Osteocyte (in vitro differentiated cells): ENCODE data around the gene IGFBP4. TPM values are rescaled to one million over a fixed set of nuclear protein-coding genes. Genes with fewer than 3 reads are reported as not detected.
A peak's percentile ranks its signal among the peaks of the same experiment; 100 is the strongest.

Source experiments
- DNase-seq: peaks from one replicate; pipeline ENCODE4 v3.0.0; 2021; ENCODE audit warnings: mixed read lengths; ENCODE audit not compliant: unreplicated experiment; ENCODE audit errors: extremely low spot score
- H3K27ac Mint-ChIP-seq: one replicate; pipeline ENCODE4 v1.8.0; 2021; ENCODE audit warnings: mild to moderate bottlenecking, mixed read lengths; ENCODE audit not compliant: unreplicated experiment
- H3K27me3 Mint-ChIP-seq: one replicate; pipeline ENCODE4 v1.8.0; 2021; ENCODE audit warnings: mixed read lengths; ENCODE audit not compliant: unreplicated experiment
- H3K36me3 Mint-ChIP-seq: one replicate; pipeline ENCODE4 v1.8.0; 2021; ENCODE audit warnings: mixed read lengths; ENCODE audit not compliant: unreplicated experiment
- H3K4me1 Mint-ChIP-seq: one replicate; pipeline ENCODE4 v1.8.0; 2021; ENCODE audit warnings: mixed read lengths; ENCODE audit not compliant: unreplicated experiment
- H3K4me3 Mint-ChIP-seq: one replicate; pipeline ENCODE4 v1.8.0; 2021; ENCODE audit warnings: mild to moderate bottlenecking, moderate library complexity, mixed read lengths; ENCODE audit not compliant: unreplicated experiment
- H3K9me3 Mint-ChIP-seq: one replicate; pipeline ENCODE4 v1.8.0; 2021; ENCODE audit warnings: mixed read lengths; ENCODE audit not compliant: unreplicated experiment
- total RNA-seq: library from RNA; stranded (reverse); gene quantifications from 2 replicates; pipeline ENCODE4 v1.2.1, GENCODE V29; 2021
- TF ChIP-seq, protein P1 (sequence below): fragments of 200-600 bp; sonication (generic); IDR thresholded peaks from 2 replicates; pipeline ENCODE4 v1.5.0; 2021; ENCODE audit warnings: antibody characterized with exemption, mild to moderate bottlenecking, moderate library complexity

Gene IGFBP4
- total RNA-seq, 1 donor from 2014 or later = 2,074 TPM

GRCh38 chr17:40452216-40452787 lies 9.1 kb downstream of the IGFBP4 start:
- TF ChIP-seq, protein P1, sequence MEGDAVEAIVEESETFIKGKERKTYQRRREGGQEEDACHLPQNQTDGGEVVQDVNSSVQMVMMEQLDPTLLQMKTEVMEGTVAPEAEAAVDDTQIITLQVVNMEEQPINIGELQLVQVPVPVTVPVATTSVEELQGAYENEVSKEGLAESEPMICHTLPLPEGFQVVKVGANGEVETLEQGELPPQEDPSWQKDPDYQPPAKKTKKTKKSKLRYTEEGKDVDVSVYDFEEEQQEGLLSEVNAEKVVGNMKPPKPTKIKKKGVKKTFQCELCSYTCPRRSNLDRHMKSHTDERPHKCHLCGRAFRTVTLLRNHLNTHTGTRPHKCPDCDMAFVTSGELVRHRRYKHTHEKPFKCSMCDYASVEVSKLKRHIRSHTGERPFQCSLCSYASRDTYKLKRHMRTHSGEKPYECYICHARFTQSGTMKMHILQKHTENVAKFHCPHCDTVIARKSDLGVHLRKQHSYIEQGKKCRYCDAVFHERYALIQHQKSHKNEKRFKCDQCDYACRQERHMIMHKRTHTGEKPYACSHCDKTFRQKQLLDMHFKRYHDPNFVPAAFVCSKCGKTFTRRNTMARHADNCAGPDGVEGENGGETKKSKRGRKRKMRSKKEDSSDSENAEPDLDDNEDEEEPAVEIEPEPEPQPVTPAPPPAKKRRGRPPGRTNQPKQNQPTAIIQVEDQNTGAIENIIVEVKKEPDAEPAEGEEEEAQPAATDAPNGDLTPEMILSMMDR = no peak
- peak overlapping the region; percentile 63 for H3K4me3 Mint-ChIP-seq
- H3K4me1 Mint-ChIP-seq = peaks cover 88% of the 10 kb centered on the region
- no peak for DNase-seq
- H3K36me3 Mint-ChIP-seq = peaks cover 59% of the 10 kb centered on the region
- H3K27ac Mint-ChIP-seq = peak overlapping the region; percentile 88
- H3K9me3 Mint-ChIP-seq = no peaks in the 10 kb centered on the region
- H3K27me3 Mint-ChIP-seq = no peaks in the 10 kb centered on the region

GRCh38 chr17:40452921-40453378 lies 9.7 kb downstream of the IGFBP4 start:
- Mint-ChIP-seq H3K4me1 (peaks cover 88% of the 10 kb centered on the region), H3K9me3 (no peaks in the 10 kb centered on the region), H3K27ac (peak overlapping the region; percentile 88), H3K4me3 (peak overlapping the region; percentile 32), H3K36me3 (peaks cover 59% of the 10 kb centered on the region), H3K27me3 (no peaks in the 10 kb centered on the region)
- TF ChIP-seq, protein P1 = no peak
- DNase-seq = no peak

DNA sequence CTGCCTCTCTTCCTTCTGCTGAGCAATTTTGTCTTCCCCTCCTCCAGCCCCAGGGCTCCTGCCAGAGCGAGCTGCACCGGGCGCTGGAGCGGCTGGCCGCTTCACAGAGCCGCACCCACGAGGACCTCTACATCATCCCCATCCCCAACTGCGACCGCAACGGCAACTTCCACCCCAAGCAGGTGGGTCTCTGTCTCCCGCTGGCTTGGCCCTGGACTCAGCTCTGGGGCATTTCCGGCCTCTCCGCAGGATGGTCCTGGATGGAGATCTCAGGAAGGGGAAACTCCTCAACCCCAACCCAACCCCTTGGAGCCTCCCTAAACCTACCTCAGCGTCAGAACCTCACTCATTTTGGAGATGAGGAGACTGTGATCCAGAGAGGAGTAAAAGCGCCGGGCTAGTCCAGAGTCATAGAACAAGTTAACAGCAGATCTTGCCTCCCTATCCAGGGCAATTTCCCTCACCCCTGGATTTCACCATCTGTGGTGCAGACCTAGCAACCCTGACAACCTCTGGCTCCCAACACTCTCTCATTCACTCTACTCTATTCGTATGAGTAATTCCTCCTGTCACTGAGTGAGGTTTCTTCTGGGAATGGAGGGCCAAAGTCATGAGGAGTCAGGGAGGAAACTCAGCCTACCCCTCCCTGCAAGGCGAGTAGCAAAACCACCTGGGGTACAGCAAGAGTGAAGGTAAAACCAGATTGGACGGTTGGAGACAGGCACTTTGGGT lies 10.8 kb downstream of the IGFBP4 start:
- H3K36me3 Mint-ChIP-seq = peaks cover 57% of the 10 kb centered on the region
- no peak for DNase-seq
- no peak overlapping the region for H3K4me3 Mint-ChIP-seq
- peaks cover 88% of the 10 kb centered on the region for H3K4me1 Mint-ChIP-seq
- H3K9me3 Mint-ChIP-seq = no peaks in the 10 kb centered on the region
- TF ChIP-seq, protein P1 = no peak
- H3K27ac Mint-ChIP-seq = peak overlapping the region; percentile 35
- H3K27me3 Mint-ChIP-seq = no peaks in the 10 kb centered on the region

- no peak for DNase-seq
- Mint-ChIP-seq H3K27ac (peak overlapping the region; percentile 35), H3K4me3 (no peak overlapping the region), H3K9me3 (no peaks in the 10 kb centered on the region), H3K27me3 (no peaks in the 10 kb centered on the region), H3K4me1 (peaks cover 88% of the 10 kb centered on the region), H3K36me3 (peaks cover 59% of the 10 kb centered on the region)
- TF ChIP-seq, protein P1 = no peak
These were observed 11.4 kb downstream of the IGFBP4 start for GRCh38 chr17:40454613-40454995.

DNA sequence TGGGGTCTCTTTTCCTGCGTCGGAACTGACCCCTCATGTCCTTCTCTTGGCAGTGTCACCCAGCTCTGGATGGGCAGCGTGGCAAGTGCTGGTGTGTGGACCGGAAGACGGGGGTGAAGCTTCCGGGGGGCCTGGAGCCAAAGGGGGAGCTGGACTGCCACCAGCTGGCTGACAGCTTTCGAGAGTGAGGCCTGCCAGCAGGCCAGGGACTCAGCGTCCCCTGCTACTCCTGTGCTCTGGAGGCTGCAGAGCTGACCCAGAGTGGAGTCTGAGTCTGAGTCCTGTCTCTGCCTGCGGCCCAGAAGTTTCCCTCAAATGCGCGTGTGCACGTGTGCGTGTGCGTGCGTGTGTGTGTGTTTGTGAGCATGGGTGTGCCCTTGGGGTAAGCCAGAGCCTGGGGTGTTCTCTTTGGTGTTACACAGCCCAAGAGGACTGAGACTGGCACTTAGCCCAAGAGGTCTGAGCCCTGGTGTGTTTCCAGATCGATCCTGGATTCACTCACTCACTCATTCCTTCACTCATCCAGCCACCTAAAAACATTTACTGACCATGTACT lies 13.2 kb downstream of the IGFBP4 start:
- Mint-ChIP-seq H3K4me3 (no peak overlapping the region), H3K9me3 (no peaks in the 10 kb centered on the region), H3K27me3 (no peaks in the 10 kb centered on the region), H3K36me3 (peaks cover 54% of the 10 kb centered on the region), H3K27ac (peak overlapping the region; percentile 89), H3K4me1 (peaks cover 84% of the 10 kb centered on the region)
- TF ChIP-seq, protein P1 = no peak
- no peak for DNase-seq
